Measurements from ENCODE around the gene COL9A1. TPM values are rescaled to one million over a fixed set of nuclear protein-coding genes. Genes with fewer than 3 reads are reported as not detected.

The COL9A1 gene
- total RNA-seq, 1 experiment from 2014 or later: not detected

- no peak for DNase-seq
- Histone ChIP-seq H3F3A (ENCODE audit: insufficient read depth, low read depth) (no peaks in the 10 kb centered on the region), H3K4me3 (no peak overlapping the region), H3K79me2 (ENCODE audit: low read depth) (no peaks in the 10 kb centered on the region), H3K27ac (no peak overlapping the region), H2AFZ (no peak overlapping the region), H3K4me2 (no peak overlapping the region), H4K20me1 (ENCODE audit: insufficient read depth) (no peaks in the 10 kb centered on the region), H3K27me3 (ENCODE audit: insufficient read depth, low read depth) (peaks cover 4% of the 10 kb centered on the region; the same call in 1 of the 2 replicates), H3K9me3 (ENCODE audit: insufficient read depth, low read depth) (no peaks in the 10 kb centered on the region), H3K4me1 (replicated peaks; ENCODE audit: insufficient read depth) (no peaks in the 10 kb centered on the region), H3K9me2 (ENCODE audit: insufficient read depth) (no peaks in the 10 kb centered on the region), H3K36me3 (ENCODE audit: low read depth) (no peaks in the 10 kb centered on the region)
- POLR2A ChIA-PET (ENCODE audit: unreplicated experiment): no interaction called here
- no TSS peak for BruUV-seq (replicated peaks)
- CTCF ChIA-PET: interaction anchor here (0.6 to 1.4 kb wide), 9 partner anchors 147 to 1287 kb away, joined by 3 to 11 read pairs (median 3); partner anchors contain the start of gene B3GAT2
- TF ChIP-seq, protein P1, sequence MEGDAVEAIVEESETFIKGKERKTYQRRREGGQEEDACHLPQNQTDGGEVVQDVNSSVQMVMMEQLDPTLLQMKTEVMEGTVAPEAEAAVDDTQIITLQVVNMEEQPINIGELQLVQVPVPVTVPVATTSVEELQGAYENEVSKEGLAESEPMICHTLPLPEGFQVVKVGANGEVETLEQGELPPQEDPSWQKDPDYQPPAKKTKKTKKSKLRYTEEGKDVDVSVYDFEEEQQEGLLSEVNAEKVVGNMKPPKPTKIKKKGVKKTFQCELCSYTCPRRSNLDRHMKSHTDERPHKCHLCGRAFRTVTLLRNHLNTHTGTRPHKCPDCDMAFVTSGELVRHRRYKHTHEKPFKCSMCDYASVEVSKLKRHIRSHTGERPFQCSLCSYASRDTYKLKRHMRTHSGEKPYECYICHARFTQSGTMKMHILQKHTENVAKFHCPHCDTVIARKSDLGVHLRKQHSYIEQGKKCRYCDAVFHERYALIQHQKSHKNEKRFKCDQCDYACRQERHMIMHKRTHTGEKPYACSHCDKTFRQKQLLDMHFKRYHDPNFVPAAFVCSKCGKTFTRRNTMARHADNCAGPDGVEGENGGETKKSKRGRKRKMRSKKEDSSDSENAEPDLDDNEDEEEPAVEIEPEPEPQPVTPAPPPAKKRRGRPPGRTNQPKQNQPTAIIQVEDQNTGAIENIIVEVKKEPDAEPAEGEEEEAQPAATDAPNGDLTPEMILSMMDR (conservative IDR thresholded peaks at IDR 0.05): no peak
- no peak for TF ChIP-seq EZH2 (IDR thresholded peaks at IDR 0.05; ENCODE audit: low read depth)
- intact Hi-C loops (cut with micrococcal nuclease; ENCODE audit: unreplicated experiment): loop anchor here (2.0 to 10.0 kb wide), 4 partner anchors 147 to 791 kb away; partner anchors contain the start of gene B3GAT2
Measured at GRCh38 chr6:70221715-70222438, 81.0 kb downstream of the COL9A1 start.

- Histone ChIP-seq H3K4me3 (no peak overlapping the region), H3K36me3 (ENCODE audit: low read depth) (no peaks in the 10 kb centered on the region), H3K9me3 (ENCODE audit: insufficient read depth, low read depth) (no peaks in the 10 kb centered on the region), H3K27me3 (ENCODE audit: insufficient read depth, low read depth) (peaks cover 4% of the 10 kb centered on the region; the same call in 1 of the 2 replicates), H3K79me2 (ENCODE audit: low read depth) (no peaks in the 10 kb centered on the region), H2AFZ (no peak overlapping the region), H4K20me1 (ENCODE audit: insufficient read depth) (no peaks in the 10 kb centered on the region), H3K4me1 (replicated peaks; ENCODE audit: insufficient read depth) (no peaks in the 10 kb centered on the region), H3K9me2 (ENCODE audit: insufficient read depth) (no peaks in the 10 kb centered on the region), H3K27ac (no peak overlapping the region), H3F3A (ENCODE audit: insufficient read depth, low read depth) (no peaks in the 10 kb centered on the region), H3K4me2 (no peak overlapping the region)
- ChIA-PET CTCF (interaction anchor here (0.5 to 1.4 kb wide), 18 partner anchors 10 to 1859 kb away, joined by 3 to 11 read pairs (median 4); partner anchors contain the start of gene B3GAT2), POLR2A (ENCODE audit: unreplicated experiment) (interaction anchor here (0.6 kb wide), 2 partner anchors 300 to 791 kb away, joined by 4 to 6 read pairs; no protein-coding TSS in a partner anchor)
- intact Hi-C loops (cut with micrococcal nuclease; ENCODE audit: unreplicated experiment): loop anchor here (2.0 to 10.0 kb wide), 3 partner anchors 661 to 792 kb away; partner anchors contain the start of gene B3GAT2
- no peak for DNase-seq
- BruUV-seq (replicated peaks): no TSS peak
- TF ChIP-seq EZH2 (IDR thresholded peaks at IDR 0.05; ENCODE audit: low read depth): no peak
- TF ChIP-seq, protein P1 (conservative IDR thresholded peaks at IDR 0.05): peak; percentile 86
Measured at GRCh38 chr6:70221025-70221714, 81.7 kb downstream of the COL9A1 start.

GRCh38 chr6:70219943-70220613, 82.8 kb downstream of the COL9A1 start:
- no peak for DNase-seq
- intact Hi-C loops (cut with micrococcal nuclease; ENCODE audit: unreplicated experiment): loop anchor here (2.0 to 10.0 kb wide), 3 partner anchors 662 to 793 kb away; partner anchors contain the start of gene B3GAT2
- ChIA-PET POLR2A (ENCODE audit: unreplicated experiment) (no interaction called here), CTCF (interaction anchor here (0.6 to 1.4 kb wide), 2 partner anchors 507 to 665 kb away, joined by 3 to 7 read pairs; no protein-coding TSS in a partner anchor)
- Histone ChIP-seq H3K79me2 (ENCODE audit: low read depth) (no peaks in the 10 kb centered on the region), H3K4me1 (replicated peaks; ENCODE audit: insufficient read depth) (no peaks in the 10 kb centered on the region), H3K36me3 (ENCODE audit: low read depth) (no peaks in the 10 kb centered on the region), H2AFZ (no peak overlapping the region), H4K20me1 (ENCODE audit: insufficient read depth) (no peaks in the 10 kb centered on the region), H3F3A (ENCODE audit: insufficient read depth, low read depth) (no peaks in the 10 kb centered on the region), H3K4me2 (no peak overlapping the region), H3K9me3 (ENCODE audit: insufficient read depth, low read depth) (no peaks in the 10 kb centered on the region), H3K27ac (no peak overlapping the region), H3K4me3 (no peak overlapping the region), H3K27me3 (ENCODE audit: insufficient read depth, low read depth) (peaks cover 2% of the 10 kb centered on the region; the same call in 1 of the 2 replicates), H3K9me2 (ENCODE audit: insufficient read depth) (no peaks in the 10 kb centered on the region)
- BruUV-seq (replicated peaks): no TSS peak
- TF ChIP-seq, protein P1 (conservative IDR thresholded peaks at IDR 0.05): no peak
- TF ChIP-seq EZH2 (IDR thresholded peaks at IDR 0.05; ENCODE audit: low read depth): no peak
